Measurements from ENCODE around the gene PRRC2B.

The PRRC2B gene

DNA sequence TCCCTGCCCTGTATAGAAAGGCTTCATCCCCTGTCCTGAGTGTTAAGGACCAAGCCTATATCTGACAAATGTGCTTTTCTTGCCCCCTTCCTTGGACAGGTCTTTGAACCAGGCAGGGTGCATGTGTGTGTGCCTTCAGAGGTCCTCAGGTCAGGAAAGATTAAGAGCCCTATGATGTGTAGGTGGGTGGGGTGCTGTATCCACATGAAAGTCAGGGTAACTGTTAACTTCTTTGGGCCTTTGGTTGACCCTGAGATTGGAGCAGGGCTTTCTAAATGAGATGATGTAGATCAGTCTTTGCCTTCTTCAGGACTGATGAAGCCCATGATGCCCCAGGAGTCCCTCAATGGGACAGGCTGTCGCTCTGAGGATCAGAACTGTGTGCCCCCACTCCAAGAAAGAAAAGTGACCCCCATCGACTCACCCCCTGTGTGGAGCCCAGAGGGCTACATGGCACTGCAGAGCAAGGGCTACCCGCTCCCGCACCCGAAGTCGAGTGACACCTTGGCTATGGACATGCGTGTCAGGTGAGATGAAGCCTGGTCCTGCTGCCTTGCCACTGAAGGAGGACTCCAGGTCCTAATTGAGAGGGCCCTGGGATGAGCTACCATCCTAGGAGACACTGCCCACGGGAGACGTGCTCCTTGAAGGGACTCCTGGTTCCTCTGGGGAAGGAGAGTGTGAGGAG, 79.5 kb downstream of the PRRC2B start:
- FAIRE-seq, result no peak
- TF ChIP-seq POLR2AphosphoS5 (IDR thresholded peaks at IDR 0.05; ENCODE audit: low read depth, low read length), result no peak
- no peak for TF ChIP-seq PAX5 (IDR thresholded peaks at IDR 0.05; ENCODE audit: insufficient read depth, low read length, severe bottlenecking)
- no peak for TF ChIP-seq SPI1 (IDR thresholded peaks at IDR 0.05; ENCODE audit: low read depth, low read length)
- no peak for TF ChIP-seq TAF1 (IDR thresholded peaks at IDR 0.05; ENCODE audit: low read depth, low read length)
- no peak for TF ChIP-seq POLR2A (IDR thresholded peaks at IDR 0.05; ENCODE audit: low read depth, low read length)
- TF ChIP-seq POU2F2 (IDR thresholded peaks at IDR 0.05; ENCODE audit: low read depth, low read length), result no peak
- DNase-seq (ENCODE audit: insufficient read length, low spot score), result no peak

DNA sequence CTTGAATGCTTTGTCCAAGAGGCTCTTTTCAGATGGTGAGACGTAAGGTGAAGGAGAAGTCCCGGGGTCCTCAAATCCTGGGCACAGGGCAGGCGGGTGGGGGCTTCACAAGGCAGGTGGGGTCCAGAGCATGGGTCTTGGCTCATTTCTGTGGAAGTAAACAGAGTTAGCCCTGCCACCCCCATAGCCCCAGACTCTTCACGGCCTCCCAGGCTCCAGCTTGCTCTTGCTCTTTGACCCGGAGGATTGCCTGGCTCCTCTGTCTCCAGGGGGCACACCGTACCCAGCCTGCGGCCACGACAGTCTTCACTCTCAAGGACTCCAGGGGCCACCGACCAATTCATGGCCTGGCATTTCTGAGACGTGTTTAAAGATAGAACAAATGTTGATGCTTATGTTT, 80.0 kb downstream of the PRRC2B start:
- FAIRE-seq (no peak), DNase-seq (ENCODE audit: insufficient read length, low spot score) (no peak)
- no peak for TF ChIP-seq POLR2A (IDR thresholded peaks at IDR 0.05; ENCODE audit: low read depth, low read length)
- no peak for TF ChIP-seq SPI1 (IDR thresholded peaks at IDR 0.05; ENCODE audit: low read depth, low read length)
- TF ChIP-seq TAF1 (IDR thresholded peaks at IDR 0.05; ENCODE audit: low read depth, low read length), result no peak
- TF ChIP-seq PAX5 (IDR thresholded peaks at IDR 0.05; ENCODE audit: insufficient read depth, low read length, severe bottlenecking), result no peak
- TF ChIP-seq POU2F2 (IDR thresholded peaks at IDR 0.05; ENCODE audit: low read depth, low read length), result no peak
- TF ChIP-seq POLR2AphosphoS5 (IDR thresholded peaks at IDR 0.05; ENCODE audit: low read depth, low read length), result no peak

DNA sequence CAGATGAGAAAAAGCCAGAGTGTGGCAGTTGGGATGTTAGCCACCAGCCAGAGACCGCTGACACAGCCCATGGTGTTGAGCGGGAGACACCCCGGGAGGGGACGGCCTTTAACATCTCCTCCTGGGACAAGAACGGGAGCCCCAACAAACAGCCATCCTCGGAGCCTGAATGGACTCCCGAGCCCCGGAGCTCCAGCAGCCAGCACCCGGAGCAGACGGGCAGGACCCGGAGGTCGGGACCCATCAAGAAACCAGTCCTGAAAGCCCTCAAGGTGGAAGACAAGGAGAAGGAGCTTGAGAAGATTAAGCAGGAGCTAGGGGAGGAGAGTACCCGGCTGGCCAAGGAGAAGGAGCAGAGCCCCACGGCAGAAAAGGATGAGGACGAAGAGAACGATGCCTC, 80.8 kb downstream of the PRRC2B start:
- FAIRE-seq (no peak), DNase-seq (ENCODE audit: insufficient read length, low spot score) (no peak)
- TF ChIP-seq POLR2AphosphoS5 (IDR thresholded peaks at IDR 0.05; ENCODE audit: low read depth, low read length) (no peak), SPI1 (IDR thresholded peaks at IDR 0.05; ENCODE audit: low read depth, low read length) (no peak)

DNA sequence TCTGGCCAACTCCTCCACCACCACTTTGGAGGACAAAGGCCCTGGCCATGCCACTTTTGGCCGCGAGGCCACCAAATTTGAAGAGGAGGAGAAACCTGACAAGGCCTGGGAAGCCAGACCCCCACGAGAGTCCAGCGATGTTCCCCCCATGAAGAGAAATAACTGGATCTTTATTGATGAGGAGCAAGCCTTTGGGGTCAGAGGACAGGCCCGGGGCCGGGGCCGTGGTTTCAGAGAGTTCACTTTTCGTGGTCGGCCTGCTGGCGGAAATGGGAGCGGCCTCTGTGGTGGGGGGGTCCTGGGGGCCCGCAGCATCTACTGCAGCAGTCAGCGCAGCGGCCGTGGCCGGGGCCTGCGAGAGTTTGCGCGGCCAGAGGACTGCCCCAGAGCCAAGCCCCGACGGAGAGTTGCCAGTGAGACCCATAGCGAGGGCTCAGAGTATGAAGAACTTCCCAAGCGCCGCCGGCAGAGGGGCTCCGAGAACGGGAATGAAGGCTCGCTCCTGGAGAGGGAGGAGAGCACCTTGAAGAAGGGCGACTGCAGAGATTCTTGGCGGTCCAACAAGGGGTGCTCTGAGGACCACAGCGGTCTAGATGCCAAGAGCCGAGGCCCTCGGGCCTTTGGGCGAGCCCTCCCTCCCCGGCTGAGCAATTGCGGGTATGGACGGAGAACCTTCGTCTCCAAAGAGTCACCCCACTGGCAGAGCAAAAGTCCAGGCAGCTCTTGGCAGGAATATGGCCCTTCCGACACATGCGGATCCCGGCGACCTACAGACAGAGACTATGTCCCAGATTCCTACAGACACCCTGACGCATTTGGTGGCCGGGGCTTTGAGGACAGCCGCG, 81.4 kb downstream of the PRRC2B start:
- FAIRE-seq (no peak), DNase-seq (ENCODE audit: insufficient read length, low spot score) (no peak)
- TF ChIP-seq TAF1 (IDR thresholded peaks at IDR 0.05; ENCODE audit: low read depth, low read length) (no peak), POLR2AphosphoS5 (IDR thresholded peaks at IDR 0.05; ENCODE audit: low read depth, low read length) (no peak), POLR2A (IDR thresholded peaks at IDR 0.05; ENCODE audit: low read depth, low read length) (no peak), SPI1 (IDR thresholded peaks at IDR 0.05; ENCODE audit: low read depth, low read length) (no peak), PAX5 (IDR thresholded peaks at IDR 0.05; ENCODE audit: insufficient read depth, low read length, severe bottlenecking) (no peak), POU2F2 (IDR thresholded peaks at IDR 0.05; ENCODE audit: low read depth, low read length) (no peak)

DNA sequence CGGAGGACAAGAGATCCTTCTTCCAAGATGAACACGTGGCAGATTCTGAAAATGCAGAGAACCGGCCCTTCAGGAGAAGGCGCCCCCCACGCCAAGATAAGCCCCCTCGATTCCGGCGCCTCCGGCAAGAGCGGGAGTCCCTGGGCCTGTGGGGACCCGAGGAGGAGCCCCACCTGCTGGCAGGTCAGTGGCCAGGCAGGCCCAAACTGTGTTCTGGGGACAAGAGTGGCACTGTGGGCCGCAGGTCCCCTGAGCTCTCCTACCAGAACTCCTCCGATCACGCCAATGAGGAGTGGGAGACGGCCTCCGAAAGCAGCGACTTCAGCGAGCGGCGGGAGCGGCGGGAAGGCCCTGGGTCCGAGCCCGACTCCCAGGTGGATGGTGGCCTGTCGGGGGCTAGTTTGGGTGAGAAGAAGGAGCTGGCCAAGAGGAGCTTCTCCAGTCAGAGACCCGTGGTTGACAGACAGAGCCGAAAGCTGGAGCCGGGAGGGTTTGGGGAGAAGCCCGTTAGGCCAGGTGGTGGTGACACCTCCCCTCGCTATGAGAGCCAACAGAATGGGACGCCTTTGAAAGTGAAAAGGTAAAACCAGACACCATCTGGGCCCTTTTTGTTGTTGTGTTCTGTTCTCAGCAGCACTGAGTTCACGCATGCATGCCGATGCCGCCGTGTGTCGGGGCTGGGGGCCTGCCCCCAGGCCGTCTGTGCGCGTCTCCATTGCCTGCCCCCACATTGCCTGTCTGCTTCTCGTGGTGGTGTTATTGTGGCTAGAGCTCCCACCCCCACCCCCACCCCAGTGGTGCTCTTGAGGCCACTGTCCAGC, 82.3 kb downstream of the PRRC2B start:
- TF ChIP-seq TAF1 (IDR thresholded peaks at IDR 0.05; ENCODE audit: low read depth, low read length), result no peak
- no peak for TF ChIP-seq PAX5 (IDR thresholded peaks at IDR 0.05; ENCODE audit: insufficient read depth, low read length, severe bottlenecking)
- TF ChIP-seq POU2F2 (IDR thresholded peaks at IDR 0.05; ENCODE audit: low read depth, low read length), result no peak
- DNase-seq (ENCODE audit: insufficient read length, low spot score) (no peak), FAIRE-seq (no peak)

DNA sequence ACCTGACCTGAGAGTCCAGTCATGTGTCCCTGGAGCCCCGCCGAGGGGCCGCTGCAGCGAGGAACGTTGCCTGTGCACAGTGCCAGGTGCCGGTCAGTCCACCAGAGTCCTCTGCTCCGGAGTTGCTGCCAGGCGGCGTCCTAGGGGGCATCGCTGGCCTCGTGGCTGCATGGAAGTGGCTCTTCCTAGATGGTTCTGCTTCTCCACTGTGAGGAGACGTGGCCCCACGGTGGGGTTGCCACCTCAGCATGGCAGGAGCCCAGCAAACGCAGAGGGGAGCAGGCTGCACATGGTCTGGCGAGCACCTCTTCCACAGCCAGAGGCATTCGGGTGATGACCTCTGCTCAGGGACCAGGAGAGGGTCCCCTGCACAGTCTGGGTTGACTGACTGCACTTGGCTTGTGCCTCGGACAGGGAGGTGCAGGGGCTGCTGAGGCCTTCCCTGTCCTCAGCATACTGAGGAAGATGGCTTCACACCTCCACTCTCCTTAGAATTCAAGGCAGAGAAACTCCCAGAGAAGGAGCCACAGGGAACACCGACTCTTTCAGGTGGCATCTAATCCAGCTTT, 83.0 kb downstream of the PRRC2B start:
- FAIRE-seq (no peak), DNase-seq (ENCODE audit: insufficient read length, low spot score) (no peak)
- TF ChIP-seq POLR2A (IDR thresholded peaks at IDR 0.05; ENCODE audit: low read depth, low read length) (no peak), SPI1 (IDR thresholded peaks at IDR 0.05; ENCODE audit: low read depth, low read length) (no peak), POU2F2 (IDR thresholded peaks at IDR 0.05; ENCODE audit: low read depth, low read length) (no peak), TAF1 (IDR thresholded peaks at IDR 0.05; ENCODE audit: low read depth, low read length) (no peak), POLR2AphosphoS5 (IDR thresholded peaks at IDR 0.05; ENCODE audit: low read depth, low read length) (no peak), PAX5 (IDR thresholded peaks at IDR 0.05; ENCODE audit: insufficient read depth, low read length, severe bottlenecking) (no peak)

DNA sequence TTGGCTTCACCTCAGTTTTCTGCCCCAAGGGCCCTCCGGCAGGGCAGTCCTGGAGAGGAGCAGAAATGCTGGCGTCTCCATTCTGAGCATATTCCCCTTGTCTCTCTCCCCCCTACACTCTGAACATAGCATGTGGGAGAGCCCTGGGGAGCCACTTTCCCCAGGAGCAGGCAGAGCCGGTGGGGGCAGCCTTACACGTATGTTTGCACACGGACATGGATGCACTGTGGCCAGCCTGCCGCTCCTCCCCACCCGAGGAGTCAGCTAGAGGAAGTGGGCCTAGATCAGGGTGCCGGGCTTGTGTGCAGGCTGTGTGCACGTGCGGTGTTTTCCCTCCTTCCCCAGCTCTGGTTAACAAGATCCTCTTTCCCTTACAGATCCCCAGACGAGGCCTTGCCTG, 83.5 kb downstream of the PRRC2B start:
- FAIRE-seq (no peak), DNase-seq (ENCODE audit: insufficient read length, low spot score) (no peak)
- TF ChIP-seq POLR2AphosphoS5 (IDR thresholded peaks at IDR 0.05; ENCODE audit: low read depth, low read length) (no peak), SPI1 (IDR thresholded peaks at IDR 0.05; ENCODE audit: low read depth, low read length) (no peak), POLR2A (IDR thresholded peaks at IDR 0.05; ENCODE audit: low read depth, low read length) (no peak), POU2F2 (IDR thresholded peaks at IDR 0.05; ENCODE audit: low read depth, low read length) (no peak), PAX5 (IDR thresholded peaks at IDR 0.05; ENCODE audit: insufficient read depth, low read length, severe bottlenecking) (no peak), TAF1 (IDR thresholded peaks at IDR 0.05; ENCODE audit: low read depth, low read length) (no peak)

DNA sequence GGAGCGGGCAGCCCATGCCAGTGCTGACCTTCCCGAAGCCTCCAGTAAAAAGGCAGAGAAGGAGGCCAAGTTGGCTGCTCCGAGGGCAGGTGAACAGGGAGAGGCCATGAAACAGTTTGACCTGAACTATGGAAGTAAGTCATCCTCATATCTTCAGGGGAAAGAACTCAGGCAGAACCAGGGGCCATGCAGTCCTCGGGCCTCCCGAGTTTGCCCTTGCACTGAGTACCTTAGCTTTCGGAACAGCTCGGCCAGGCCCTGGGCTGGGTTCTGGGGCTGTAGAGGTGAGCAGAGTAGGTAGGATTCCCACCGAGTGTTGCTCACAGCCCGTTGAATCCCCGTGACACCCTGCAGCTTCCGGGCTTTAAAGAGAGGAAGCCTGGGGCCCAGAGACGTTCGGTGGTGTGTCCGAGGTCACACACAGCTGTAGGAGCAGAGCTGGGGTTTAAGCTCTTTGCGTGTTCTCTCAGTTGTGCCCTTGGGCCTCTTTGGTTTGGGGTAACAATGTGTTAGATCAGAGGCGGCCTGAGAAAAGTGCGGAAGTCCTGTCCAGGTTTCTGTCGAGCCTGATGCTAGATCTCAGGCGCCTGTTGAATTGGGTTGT, 84.0 kb downstream of the PRRC2B start:
- no peak for DNase-seq (ENCODE audit: insufficient read length, low spot score)
- TF ChIP-seq SPI1 (IDR thresholded peaks at IDR 0.05; ENCODE audit: low read depth, low read length), result no peak
- TF ChIP-seq POU2F2 (IDR thresholded peaks at IDR 0.05; ENCODE audit: low read depth, low read length), result no peak
- no peak for TF ChIP-seq POLR2AphosphoS5 (IDR thresholded peaks at IDR 0.05; ENCODE audit: low read depth, low read length)
- TF ChIP-seq TAF1 (IDR thresholded peaks at IDR 0.05; ENCODE audit: low read depth, low read length), result no peak
- no peak for TF ChIP-seq POLR2A (IDR thresholded peaks at IDR 0.05; ENCODE audit: low read depth, low read length)
- no peak for TF ChIP-seq PAX5 (IDR thresholded peaks at IDR 0.05; ENCODE audit: insufficient read depth, low read length, severe bottlenecking)
- FAIRE-seq, result no peak

Measured in GM12891 (cell line).